Measurements from ENCODE around the gene HOXD8.

Gene HOXD8

DNA sequence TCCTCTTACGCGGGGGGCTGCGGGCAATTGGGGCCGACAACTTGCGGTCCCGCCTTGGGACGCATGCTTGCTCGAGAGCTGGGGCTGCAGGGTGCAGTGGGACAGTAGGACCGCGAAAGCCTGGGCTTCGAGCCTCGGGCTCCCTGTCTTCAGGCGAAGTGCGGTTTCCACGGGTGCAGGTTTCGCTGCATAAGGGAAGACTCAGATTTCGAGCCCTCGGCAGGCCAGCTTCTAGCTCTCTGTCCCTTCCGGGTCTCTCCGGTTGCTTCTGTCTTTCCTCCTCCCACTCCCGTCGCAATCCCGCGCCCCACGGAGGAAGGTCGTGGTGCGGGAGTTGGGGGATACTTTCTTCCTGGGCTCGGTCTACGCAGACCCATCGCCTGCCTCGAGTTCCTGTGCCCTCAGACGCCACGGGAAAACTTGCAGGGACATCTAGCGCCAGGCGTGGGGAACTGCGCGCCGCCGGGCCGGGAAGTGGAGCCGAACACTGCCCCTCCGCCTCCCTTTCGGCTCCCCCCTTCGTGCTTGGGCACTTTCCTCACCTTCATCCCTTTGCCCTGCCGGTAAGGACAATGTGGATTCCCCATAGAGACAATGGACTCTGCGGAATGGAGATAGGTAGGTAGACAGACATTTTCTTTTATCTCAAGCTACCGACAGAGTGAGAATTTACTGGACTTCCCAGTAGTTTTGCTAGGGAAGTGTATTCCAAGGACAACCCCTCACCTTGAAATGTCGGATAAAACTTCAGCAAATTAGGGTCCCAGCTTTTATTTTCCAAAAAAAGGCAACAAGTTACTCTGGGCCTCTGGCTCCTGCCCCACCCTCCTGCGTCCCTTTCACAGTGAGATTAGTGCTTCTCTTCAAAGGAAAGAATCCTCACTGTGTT lies 41.2 kb upstream of the HOXD8 start:
- Histone ChIP-seq H3K4me2 (ENCODE audit: low read depth, low read length, poor library complexity, severe bottlenecking) (no peak overlapping the region), H3K9me3 (ENCODE audit: insufficient read depth, low read length) (no peaks in the 10 kb centered on the region), H2AFZ (ENCODE audit: low read depth, low read length, severe bottlenecking) (no peak overlapping the region), H4K20me1 (ENCODE audit: low read depth, low read length) (no peaks in the 10 kb centered on the region), H3K27ac (ENCODE audit: low read depth, low read length) (no peak overlapping the region), H3K4me3 (ENCODE audit: insufficient read depth, low read length, poor library complexity, severe bottlenecking) (no peak overlapping the region), H3K79me2 (ENCODE audit: insufficient read depth, low read length) (no peaks in the 10 kb centered on the region), H3K27me3 (ENCODE audit: low read length) (no peaks in the 10 kb centered on the region), H3K36me3 (ENCODE audit: low read length) (no peaks in the 10 kb centered on the region), H3K9ac (ENCODE audit: low read length) (no peak overlapping the region), H3F3A (ENCODE audit: insufficient read depth) (no peaks in the 10 kb centered on the region), H3K9me2 (replicated peaks; ENCODE audit: insufficient read depth, low read length) (no peaks in the 10 kb centered on the region)
- TF ChIP-seq, protein P1, sequence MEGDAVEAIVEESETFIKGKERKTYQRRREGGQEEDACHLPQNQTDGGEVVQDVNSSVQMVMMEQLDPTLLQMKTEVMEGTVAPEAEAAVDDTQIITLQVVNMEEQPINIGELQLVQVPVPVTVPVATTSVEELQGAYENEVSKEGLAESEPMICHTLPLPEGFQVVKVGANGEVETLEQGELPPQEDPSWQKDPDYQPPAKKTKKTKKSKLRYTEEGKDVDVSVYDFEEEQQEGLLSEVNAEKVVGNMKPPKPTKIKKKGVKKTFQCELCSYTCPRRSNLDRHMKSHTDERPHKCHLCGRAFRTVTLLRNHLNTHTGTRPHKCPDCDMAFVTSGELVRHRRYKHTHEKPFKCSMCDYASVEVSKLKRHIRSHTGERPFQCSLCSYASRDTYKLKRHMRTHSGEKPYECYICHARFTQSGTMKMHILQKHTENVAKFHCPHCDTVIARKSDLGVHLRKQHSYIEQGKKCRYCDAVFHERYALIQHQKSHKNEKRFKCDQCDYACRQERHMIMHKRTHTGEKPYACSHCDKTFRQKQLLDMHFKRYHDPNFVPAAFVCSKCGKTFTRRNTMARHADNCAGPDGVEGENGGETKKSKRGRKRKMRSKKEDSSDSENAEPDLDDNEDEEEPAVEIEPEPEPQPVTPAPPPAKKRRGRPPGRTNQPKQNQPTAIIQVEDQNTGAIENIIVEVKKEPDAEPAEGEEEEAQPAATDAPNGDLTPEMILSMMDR (IDR thresholded peaks at IDR 0.05; ENCODE audit: insufficient read depth, low read length, poor library complexity, severe bottlenecking) = no peak
- no peak for TF ChIP-seq EZH2phosphoT487 (conservative IDR thresholded peaks at IDR 0.05; ENCODE audit: low read length)

DNA sequence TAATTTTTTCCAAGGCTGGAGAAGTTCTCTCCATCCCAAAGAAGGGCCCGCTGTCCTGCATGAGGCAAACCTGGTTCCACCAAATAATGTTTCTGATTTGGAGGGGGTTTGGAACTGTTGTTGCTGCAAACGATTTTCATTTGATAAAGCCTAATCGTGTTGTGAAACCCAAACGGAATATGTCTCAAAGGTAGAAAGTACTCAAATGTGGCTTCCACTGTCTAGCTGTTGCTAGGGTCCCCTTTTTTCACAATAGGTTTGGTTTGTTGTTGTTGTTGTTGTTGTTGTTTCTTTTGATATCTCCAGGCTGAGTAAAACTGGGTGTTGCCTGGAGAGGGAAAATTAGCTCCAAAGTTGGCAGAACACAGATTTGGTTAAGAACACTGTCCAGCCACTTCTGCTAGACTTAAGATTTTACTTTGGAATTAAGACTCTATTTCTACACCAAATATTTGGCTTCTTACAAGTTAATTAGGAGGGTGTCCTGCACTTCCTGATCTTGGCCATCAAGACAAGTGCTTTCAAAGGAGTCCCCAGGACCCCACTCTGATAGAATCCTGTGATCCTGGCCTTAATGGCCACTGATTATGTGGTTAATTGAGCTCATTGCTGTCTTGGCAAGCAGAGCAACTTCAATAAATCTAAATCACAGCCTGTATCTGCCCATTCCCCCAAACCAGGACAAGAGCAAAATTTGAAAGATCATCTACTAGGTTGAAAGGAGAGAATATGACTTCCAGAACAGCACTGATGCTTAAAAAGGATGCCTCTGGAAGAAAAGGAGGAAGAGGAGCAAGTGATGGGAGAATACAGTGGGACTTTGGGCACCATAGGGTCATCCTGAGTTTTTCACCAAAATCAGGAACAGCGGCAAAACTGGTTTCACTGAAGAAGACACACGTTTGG lies 40.3 kb upstream of the HOXD8 start:
- Histone ChIP-seq H2AFZ (ENCODE audit: low read depth, low read length, severe bottlenecking) (no peak overlapping the region), H3K36me3 (ENCODE audit: low read length) (no peaks in the 10 kb centered on the region), H3K4me3 (ENCODE audit: insufficient read depth, low read length, poor library complexity, severe bottlenecking) (no peak overlapping the region), H3K9me3 (ENCODE audit: insufficient read depth, low read length) (no peaks in the 10 kb centered on the region), H3K79me2 (ENCODE audit: insufficient read depth, low read length) (no peaks in the 10 kb centered on the region), H3K4me2 (ENCODE audit: low read depth, low read length, poor library complexity, severe bottlenecking) (no peak overlapping the region), H3K9me2 (replicated peaks; ENCODE audit: insufficient read depth, low read length) (no peaks in the 10 kb centered on the region), H3K9ac (ENCODE audit: low read length) (no peak overlapping the region), H3K27me3 (ENCODE audit: low read length) (no peaks in the 10 kb centered on the region), H3F3A (ENCODE audit: insufficient read depth) (no peaks in the 10 kb centered on the region), H4K20me1 (ENCODE audit: low read depth, low read length) (no peaks in the 10 kb centered on the region), H3K27ac (ENCODE audit: low read depth, low read length) (no peak overlapping the region)
- TF ChIP-seq, protein P1 (IDR thresholded peaks at IDR 0.05; ENCODE audit: insufficient read depth, low read length, poor library complexity, severe bottlenecking) = no peak
- TF ChIP-seq EZH2phosphoT487 (conservative IDR thresholded peaks at IDR 0.05; ENCODE audit: low read length) = no peak

DNA sequence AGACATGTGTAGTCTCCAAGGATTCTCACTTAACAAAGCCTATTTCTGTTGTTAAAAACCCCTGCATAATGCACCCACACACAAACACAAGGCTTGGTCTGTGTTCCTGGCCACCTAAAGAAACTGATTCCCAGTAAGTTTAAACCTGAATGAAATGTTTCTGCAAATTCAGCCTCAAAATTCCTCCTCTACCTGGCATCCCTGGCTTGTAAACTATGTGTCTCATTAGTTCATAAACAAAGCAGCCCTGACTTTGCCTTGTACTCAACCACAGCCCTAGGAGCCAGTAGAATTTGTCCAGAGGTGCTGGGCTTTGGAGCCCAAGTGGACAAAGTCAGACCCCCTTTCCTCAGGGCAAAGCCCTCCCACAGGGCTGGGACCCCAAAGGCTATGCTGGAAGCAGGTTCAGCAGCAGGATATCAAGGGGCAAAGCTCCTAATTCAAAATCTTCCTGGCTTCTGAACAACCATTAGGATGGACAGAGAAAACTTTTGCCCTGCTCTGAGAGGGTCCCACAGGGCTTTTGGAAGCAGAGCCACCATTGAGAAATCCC lies 39.6 kb upstream of the HOXD8 start:
- TF ChIP-seq, protein P1 (IDR thresholded peaks at IDR 0.05; ENCODE audit: insufficient read depth, low read length, poor library complexity, severe bottlenecking) = no peak
- TF ChIP-seq EZH2phosphoT487 (conservative IDR thresholded peaks at IDR 0.05; ENCODE audit: low read length) = no peak
- no peak overlapping the region for H3K27ac ChIP-seq (ENCODE audit: low read depth, low read length)
- H2AFZ ChIP-seq (ENCODE audit: low read depth, low read length, severe bottlenecking) = no peak overlapping the region
- H3K4me2 ChIP-seq (ENCODE audit: low read depth, low read length, poor library complexity, severe bottlenecking) = no peak overlapping the region
- H3K4me3 ChIP-seq (ENCODE audit: insufficient read depth, low read length, poor library complexity, severe bottlenecking) = no peak overlapping the region
- no peaks in the 10 kb centered on the region for H3F3A ChIP-seq (ENCODE audit: insufficient read depth)
- H3K9me3 ChIP-seq (ENCODE audit: insufficient read depth, low read length) = no peaks in the 10 kb centered on the region
- H3K27me3 ChIP-seq (ENCODE audit: low read length) = no peaks in the 10 kb centered on the region
- no peaks in the 10 kb centered on the region for H3K36me3 ChIP-seq (ENCODE audit: low read length)
- no peak overlapping the region for H3K9ac ChIP-seq (ENCODE audit: low read length)
- no peaks in the 10 kb centered on the region for H4K20me1 ChIP-seq (ENCODE audit: low read depth, low read length)
- no peaks in the 10 kb centered on the region for H3K79me2 ChIP-seq (ENCODE audit: insufficient read depth, low read length)
- H3K9me2 ChIP-seq (replicated peaks; ENCODE audit: insufficient read depth, low read length) = no peaks in the 10 kb centered on the region
